Tibial artery (tissue), 4 donors: ENCODE results near the gene SLC34A2.

Experiments
- DNase-seq, 2 donors: peaks; one replicate each; pipeline ENCODE4 v3.0.0-alpha.2; 2019
- H3K27ac ChIP-seq, 2 donors: fragments of 200-600 bp; sonication (generic) in 1 of 2; 1 replicate in 1 of 2; 2 replicates in 1 of 2; pipeline ENCODE4 v1.5.1; 2018 to 2019; ENCODE audit warnings: mild to moderate bottlenecking in 1 of 2
- H3K27me3 ChIP-seq, 2 donors: fragments of 200-600 bp; sonication (generic) in 1 of 2; one replicate each; pipeline versions ENCODE4 v1.5.1 to v1.6.0; 2016 to 2019
- H3K36me3 ChIP-seq, 3 donors: fragments of 200-600 bp; sonication (generic) in 2 of 3; one replicate each; pipeline ENCODE4 v1.5.1; 2016 to 2019; ENCODE audit warnings: mild to moderate bottlenecking in 2 of 3
- H3K4me1 ChIP-seq, 4 donors: fragments of 200-600 bp; sonication (generic) in 2 of 4; 1 replicate in 3 of 4; 2 replicates in 1 of 4; pipeline ENCODE4 v1.5.1; 2016 to 2019
- H3K4me3 ChIP-seq, 2 donors: fragments of 200-600 bp; sonication (generic) in 1 of 2; 1 replicate in 1 of 2; 2 replicates in 1 of 2; pipeline ENCODE4 v1.5.1; 2018 to 2019; ENCODE audit warnings: mild to moderate bottlenecking in 2 of 2
- H3K9me3 ChIP-seq, 3 donors: fragments of 200-600 bp; sonication (generic) in 1 of 3; one replicate each; pipeline ENCODE4 v1.5.1; 2016 to 2019
- CTCF ChIP-seq, 2 experiments: fragments of 200-600 bp in 1 of 2; fragments of 450-650 bp in 1 of 2; IDR thresholded peaks; one replicate each; pipeline ENCODE4 v1.5.1; 2017 to 2019; ENCODE audit warnings: antibody characterized with exemption in 2 of 2, mild to moderate bottlenecking in 1 of 2, moderate library complexity in 1 of 2
- intact Hi-C: fragments of 100-400 bp; cut with DNase I; formaldehyde crosslinking; loops from one replicate; pipeline ENCODE4 v1.15.0; 2023; ENCODE audit warnings: low total_unique reads

SLC34A2 gene

DNA sequence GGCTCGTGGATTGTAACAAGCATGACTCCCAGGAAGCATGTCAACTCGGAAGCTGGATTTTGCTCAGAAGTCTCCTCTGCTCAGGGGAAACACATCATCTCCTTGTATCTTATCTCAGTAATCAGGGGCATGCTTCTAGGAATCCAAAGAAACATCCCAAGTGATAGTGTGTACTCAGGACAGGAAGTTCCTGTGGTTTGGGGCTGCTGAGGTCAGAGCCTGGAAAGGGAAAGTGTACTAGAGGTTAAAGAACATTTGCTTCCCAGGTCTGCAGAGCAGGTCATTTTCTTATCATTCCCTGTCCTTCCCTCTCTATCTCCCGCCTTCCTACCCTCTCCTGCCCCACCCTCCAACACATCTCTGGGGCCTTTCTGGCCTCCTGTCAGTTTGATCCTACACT lies 38.8 kb downstream of the SLC34A2 start:
- H3K36me3 ChIP-seq, result no peaks in the 10 kb centered on the region
- no peak overlapping the region for H3K4me3 ChIP-seq
- intact Hi-C loops, result no loop called here
- no peak for TF ChIP-seq CTCF (IDR thresholded peaks at IDR 0.05)
- H3K27ac ChIP-seq, result no peak overlapping the region
- no peaks in the 10 kb centered on the region for H3K27me3 ChIP-seq
- H3K9me3 ChIP-seq, result peaks cover 0 to 4% (median 0%) of the 10 kb centered on the region in 3 donors
- DNase-seq, result no peak
- no peaks in the 10 kb centered on the region for H3K4me1 ChIP-seq

DNA sequence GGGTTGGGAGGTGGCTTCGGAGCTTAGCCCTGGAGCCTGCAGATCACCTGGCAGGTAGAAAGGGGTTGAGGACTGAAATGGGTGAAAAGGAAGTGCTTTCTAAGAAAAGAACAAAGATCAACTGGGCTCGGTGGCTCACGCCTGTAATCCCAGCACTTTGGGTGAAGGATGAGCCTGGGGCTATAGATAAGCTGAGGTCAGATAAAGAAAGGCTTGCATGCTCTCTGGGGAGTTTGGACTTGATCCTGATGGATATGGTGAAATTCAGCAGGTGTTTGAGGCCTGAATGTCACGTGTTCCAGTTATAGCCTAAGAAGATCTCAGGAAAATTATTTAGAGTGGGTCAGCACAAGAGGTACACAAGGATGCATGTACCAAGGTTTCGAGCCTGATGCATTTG lies 40.8 kb downstream of the SLC34A2 start:
- TF ChIP-seq CTCF (IDR thresholded peaks at IDR 0.05), result no peak
- no peak for DNase-seq
- Histone ChIP-seq H3K9me3 (peaks cover 0 to 4% (median 0%) of the 10 kb centered on the region in 3 donors), H3K4me3 (no peak overlapping the region), H3K27ac (no peak overlapping the region), H3K36me3 (no peaks in the 10 kb centered on the region), H3K4me1 (no peaks in the 10 kb centered on the region), H3K27me3 (no peaks in the 10 kb centered on the region)
- intact Hi-C loops, result no loop called here

DNA sequence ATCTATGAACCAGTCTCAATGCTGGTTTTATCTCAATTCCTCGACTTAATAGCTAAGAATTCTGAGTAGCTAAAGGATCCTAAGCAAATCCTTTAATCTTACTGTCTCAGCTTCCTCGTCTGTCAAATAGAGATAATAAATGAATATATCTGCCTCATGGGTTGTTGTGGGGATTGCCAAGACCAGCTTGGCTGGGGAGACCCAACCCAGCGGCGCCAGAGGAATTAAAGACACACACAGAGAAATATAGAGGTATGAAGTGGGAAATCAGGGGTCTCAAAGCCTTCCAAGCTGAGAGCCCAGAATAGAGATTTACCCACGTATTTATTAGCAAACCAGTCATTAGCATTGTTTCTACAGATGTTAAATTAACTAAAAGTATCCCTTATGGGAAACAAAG lies 41.9 kb downstream of the SLC34A2 start:
- no peaks in the 10 kb centered on the region for H3K27me3 ChIP-seq
- H3K27ac ChIP-seq, result no peak overlapping the region
- DNase-seq, result no peak
- no peak overlapping the region for H3K4me3 ChIP-seq
- H3K36me3 ChIP-seq, result no peaks in the 10 kb centered on the region
- no peaks in the 10 kb centered on the region for H3K4me1 ChIP-seq
- no peak for TF ChIP-seq CTCF (IDR thresholded peaks at IDR 0.05)
- no peaks in the 10 kb centered on the region for H3K9me3 ChIP-seq
- intact Hi-C loops, result no loop called here

- intact Hi-C loops, result no loop called here
- Histone ChIP-seq H3K27me3 (no peaks in the 10 kb centered on the region), H3K4me1 (no peaks in the 10 kb centered on the region), H3K27ac (no peak overlapping the region), H3K4me3 (no peak overlapping the region), H3K36me3 (no peaks in the 10 kb centered on the region), H3K9me3 (no peaks in the 10 kb centered on the region)
- DNase-seq, result no peak
- TF ChIP-seq CTCF (IDR thresholded peaks at IDR 0.05), result no peak
Measured at GRCh38 chr4:25700661-25701060, 45.0 kb downstream of the SLC34A2 start.

DNA sequence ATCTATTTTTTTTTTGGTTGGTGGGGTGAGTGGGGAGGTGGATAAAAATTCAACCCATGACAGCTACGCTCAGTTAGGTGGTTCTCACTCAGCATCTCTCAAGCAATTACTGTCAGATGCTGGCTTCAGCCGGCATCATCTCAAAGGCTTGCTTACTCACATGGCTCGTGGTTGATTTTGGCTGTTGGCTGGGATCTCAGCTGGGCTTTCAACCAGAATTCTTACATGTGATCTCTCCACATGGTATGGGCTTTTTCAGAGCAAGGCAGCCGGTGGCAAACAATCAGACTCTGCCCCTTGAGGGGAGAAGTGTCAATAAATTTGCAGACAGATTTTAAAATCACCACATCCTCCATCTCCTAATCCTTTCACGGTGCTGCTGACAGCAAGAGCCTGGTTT lies 47.2 kb downstream of the SLC34A2 start:
- TF ChIP-seq CTCF (IDR thresholded peaks at IDR 0.05), result no peak
- intact Hi-C loops, result no loop called here
- DNase-seq, result peak in 1 of 2 donors; percentile 29
- Histone ChIP-seq H3K4me3 (no peak overlapping the region), H3K27me3 (no peaks in the 10 kb centered on the region), H3K36me3 (no peaks in the 10 kb centered on the region), H3K9me3 (no peaks in the 10 kb centered on the region), H3K4me1 (no peaks in the 10 kb centered on the region), H3K27ac (no peak overlapping the region)

GRCh38 chr4:25703731-25704388 lies 48.2 kb downstream of the SLC34A2 start:
- Histone ChIP-seq H3K4me1 (no peaks in the 10 kb centered on the region), H3K27me3 (no peaks in the 10 kb centered on the region), H3K4me3 (no peak overlapping the region), H3K27ac (no peak overlapping the region), H3K9me3 (peaks cover 0 to 3% (median 0%) of the 10 kb centered on the region in 3 donors), H3K36me3 (no peaks in the 10 kb centered on the region)
- intact Hi-C loops, result no loop called here
- TF ChIP-seq CTCF (IDR thresholded peaks at IDR 0.05), result no peak
- DNase-seq, result no peak
